Measurements from ENCODE around the gene ENTPD3. TPM values are rescaled to one million over a fixed set of nuclear protein-coding genes. Genes with fewer than 3 reads are reported as not detected.

The ENTPD3 gene
- total RNA-seq, 1 experiment from 2014 or later, result 4.0 TPM

DNA sequence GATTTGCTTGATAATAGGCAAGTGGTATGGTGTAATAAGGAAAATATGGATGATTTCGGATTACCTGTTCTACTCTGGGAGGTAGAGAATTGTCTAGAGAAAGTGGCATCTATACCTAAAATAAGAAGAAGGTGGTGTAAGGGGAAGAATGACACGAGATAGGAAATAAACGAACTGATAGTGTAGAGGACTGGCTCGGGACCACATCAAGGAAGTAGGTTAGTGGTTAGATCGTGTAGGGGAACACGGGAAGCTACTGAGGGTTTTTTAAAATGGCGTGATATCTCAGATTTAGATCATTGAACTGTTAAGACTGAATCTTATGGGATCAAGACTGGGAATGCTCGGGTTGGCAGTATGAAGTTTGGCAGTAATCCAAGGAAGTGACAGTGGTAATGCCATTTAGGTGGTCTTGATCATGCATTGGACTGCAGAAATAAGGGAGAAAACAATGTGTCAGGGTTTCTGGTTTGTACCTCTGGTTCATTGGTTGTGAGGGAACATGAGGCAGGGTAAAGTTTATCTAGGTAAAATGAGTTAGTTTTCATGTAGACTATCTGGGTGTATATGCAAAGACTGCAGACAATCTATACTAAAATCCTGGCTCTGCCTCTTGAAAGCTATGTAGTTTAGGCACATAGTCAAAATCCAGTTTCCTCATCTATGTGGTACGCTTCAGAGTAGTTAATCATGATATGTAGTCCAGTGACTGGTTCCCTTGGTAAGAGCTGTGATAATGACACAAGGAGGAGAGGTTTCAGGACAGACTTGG, 77.5 kb downstream of the ENTPD3 start:
- intact Hi-C loops (cut with micrococcal nuclease; ENCODE audit: unreplicated experiment), result no loop called here
- Mint-ChIP-seq H3K4me1 (ENCODE audit: low read depth, unreplicated experiment) (no peaks in the 10 kb centered on the region), H3K27me3 (ENCODE audit: unreplicated experiment) (no peaks in the 10 kb centered on the region), H3K9me3 (ENCODE audit: low read depth, unreplicated experiment) (no peaks in the 10 kb centered on the region), H3K27ac (ENCODE audit: unreplicated experiment) (no peak overlapping the region), H3K36me3 (ENCODE audit: insufficient read depth, unreplicated experiment) (peaks cover 68% of the 10 kb centered on the region), H3K4me3 (ENCODE audit: low read depth, unreplicated experiment) (no peak overlapping the region)
- TF ChIP-seq, protein P1, sequence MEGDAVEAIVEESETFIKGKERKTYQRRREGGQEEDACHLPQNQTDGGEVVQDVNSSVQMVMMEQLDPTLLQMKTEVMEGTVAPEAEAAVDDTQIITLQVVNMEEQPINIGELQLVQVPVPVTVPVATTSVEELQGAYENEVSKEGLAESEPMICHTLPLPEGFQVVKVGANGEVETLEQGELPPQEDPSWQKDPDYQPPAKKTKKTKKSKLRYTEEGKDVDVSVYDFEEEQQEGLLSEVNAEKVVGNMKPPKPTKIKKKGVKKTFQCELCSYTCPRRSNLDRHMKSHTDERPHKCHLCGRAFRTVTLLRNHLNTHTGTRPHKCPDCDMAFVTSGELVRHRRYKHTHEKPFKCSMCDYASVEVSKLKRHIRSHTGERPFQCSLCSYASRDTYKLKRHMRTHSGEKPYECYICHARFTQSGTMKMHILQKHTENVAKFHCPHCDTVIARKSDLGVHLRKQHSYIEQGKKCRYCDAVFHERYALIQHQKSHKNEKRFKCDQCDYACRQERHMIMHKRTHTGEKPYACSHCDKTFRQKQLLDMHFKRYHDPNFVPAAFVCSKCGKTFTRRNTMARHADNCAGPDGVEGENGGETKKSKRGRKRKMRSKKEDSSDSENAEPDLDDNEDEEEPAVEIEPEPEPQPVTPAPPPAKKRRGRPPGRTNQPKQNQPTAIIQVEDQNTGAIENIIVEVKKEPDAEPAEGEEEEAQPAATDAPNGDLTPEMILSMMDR (IDR thresholded peaks at IDR 0.05; ENCODE audit: unreplicated experiment), result no peak
- no peak for DNase-seq
- BruUV-seq (replicated peaks), result no TSS peak
- CTCF ChIA-PET, result no interaction called here

DNA sequence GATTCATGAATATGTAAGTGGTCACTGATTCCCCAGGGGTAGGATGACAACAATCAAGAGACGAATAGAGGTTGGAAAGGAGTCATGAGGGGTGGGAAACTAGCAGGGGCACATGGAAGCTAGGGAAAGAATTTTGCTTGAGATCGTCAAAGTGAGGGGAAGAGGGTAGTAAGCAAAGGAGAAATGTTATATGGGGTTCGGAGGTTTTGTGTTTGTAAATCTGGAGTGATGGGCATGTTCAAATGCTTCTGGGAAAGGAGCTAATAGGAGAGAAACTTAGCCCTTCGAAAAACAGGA, 78.1 kb downstream of the ENTPD3 start:
- TF ChIP-seq, protein P1 (IDR thresholded peaks at IDR 0.05; ENCODE audit: unreplicated experiment), result no peak
- intact Hi-C loops (cut with micrococcal nuclease; ENCODE audit: unreplicated experiment), result no loop called here
- no peaks in the 10 kb centered on the region for H3K9me3 Mint-ChIP-seq (ENCODE audit: low read depth, unreplicated experiment)
- DNase-seq, result no peak
- H3K36me3 Mint-ChIP-seq (ENCODE audit: insufficient read depth, unreplicated experiment), result peaks cover 66% of the 10 kb centered on the region
- H3K27me3 Mint-ChIP-seq (ENCODE audit: unreplicated experiment), result no peaks in the 10 kb centered on the region
- BruUV-seq (replicated peaks), result no TSS peak
- H3K27ac Mint-ChIP-seq (ENCODE audit: unreplicated experiment), result no peak overlapping the region
- CTCF ChIA-PET, result no interaction called here
- no peaks in the 10 kb centered on the region for H3K4me1 Mint-ChIP-seq (ENCODE audit: low read depth, unreplicated experiment)
- no peak overlapping the region for H3K4me3 Mint-ChIP-seq (ENCODE audit: low read depth, unreplicated experiment)

DNA sequence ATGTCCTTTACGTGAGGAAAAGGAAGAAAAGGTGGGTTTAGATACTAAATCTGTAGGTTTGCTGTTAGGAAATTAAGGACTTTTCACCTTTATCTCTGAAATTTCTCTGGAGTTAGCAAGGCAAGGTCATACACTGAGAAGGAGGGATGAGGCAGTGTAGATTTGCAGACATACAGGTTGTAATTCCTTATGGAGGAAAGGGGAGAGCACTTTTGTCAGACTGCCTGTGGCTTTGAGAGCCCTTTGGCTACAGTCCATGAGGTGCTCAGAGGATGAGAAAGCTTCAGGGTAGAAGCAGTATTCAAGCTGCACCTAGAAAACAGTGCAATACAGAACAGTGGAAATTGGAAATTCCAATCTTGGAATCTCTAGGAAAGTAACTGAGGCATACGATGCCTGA, 78.5 kb downstream of the ENTPD3 start:
- H3K36me3 Mint-ChIP-seq (ENCODE audit: insufficient read depth, unreplicated experiment), result peaks cover 62% of the 10 kb centered on the region
- H3K27ac Mint-ChIP-seq (ENCODE audit: unreplicated experiment), result peak overlapping the region; percentile 9
- H3K9me3 Mint-ChIP-seq (ENCODE audit: low read depth, unreplicated experiment), result no peaks in the 10 kb centered on the region
- TF ChIP-seq, protein P1 (IDR thresholded peaks at IDR 0.05; ENCODE audit: unreplicated experiment), result no peak
- CTCF ChIA-PET, result no interaction called here
- no peak for DNase-seq
- intact Hi-C loops (cut with micrococcal nuclease; ENCODE audit: unreplicated experiment), result no loop called here
- H3K4me3 Mint-ChIP-seq (ENCODE audit: low read depth, unreplicated experiment), result no peak overlapping the region
- H3K4me1 Mint-ChIP-seq (ENCODE audit: low read depth, unreplicated experiment), result no peaks in the 10 kb centered on the region
- no peaks in the 10 kb centered on the region for H3K27me3 Mint-ChIP-seq (ENCODE audit: unreplicated experiment)
- BruUV-seq (replicated peaks), result no TSS peak

DNA sequence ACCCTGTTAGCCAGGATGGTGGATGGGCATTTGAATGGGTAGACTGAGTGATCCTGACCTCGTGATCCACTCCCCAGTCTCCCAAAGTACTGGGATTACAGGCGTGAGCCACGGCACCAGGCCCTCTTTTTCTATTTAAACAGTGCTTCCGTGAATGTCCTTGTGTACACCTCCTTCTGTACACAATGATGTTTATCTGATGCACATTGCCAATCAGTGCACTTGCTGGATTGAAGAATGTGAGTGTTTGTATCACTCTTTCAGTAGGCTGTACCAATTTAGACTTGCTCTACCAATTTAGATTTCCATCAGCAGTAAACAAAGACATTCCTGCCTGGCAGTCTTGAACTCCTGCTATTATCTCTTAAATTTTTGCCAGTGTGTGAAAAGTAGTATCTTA, 81.0 kb downstream of the ENTPD3 start:
- CTCF ChIA-PET, result no interaction called here
- BruUV-seq (replicated peaks), result no TSS peak
- Mint-ChIP-seq H3K27ac (ENCODE audit: unreplicated experiment) (no peak overlapping the region), H3K4me1 (ENCODE audit: low read depth, unreplicated experiment) (no peaks in the 10 kb centered on the region), H3K27me3 (ENCODE audit: unreplicated experiment) (no peaks in the 10 kb centered on the region), H3K36me3 (ENCODE audit: insufficient read depth, unreplicated experiment) (peaks cover 39% of the 10 kb centered on the region), H3K4me3 (ENCODE audit: low read depth, unreplicated experiment) (no peak overlapping the region), H3K9me3 (ENCODE audit: low read depth, unreplicated experiment) (no peaks in the 10 kb centered on the region)
- intact Hi-C loops (cut with micrococcal nuclease; ENCODE audit: unreplicated experiment), result no loop called here
- TF ChIP-seq, protein P1 (IDR thresholded peaks at IDR 0.05; ENCODE audit: unreplicated experiment), result no peak
- no peak for DNase-seq

Measured in Calu3 (cell line).